Activated CD4-positive, alpha-beta T cell treated with anti-CD3 and anti-CD28 coated beads for 1 hour (primary cell): Measurements from ENCODE around the gene ZER1.

Source experiments
- DNase-seq: peaks from one replicate; pipeline ENCODE4 v3.0.0-alpha.2; 2020

The ZER1 gene

GRCh38 chr9:128732576-128732975 is 39.2 kb downstream of the ZER1 start:
- no peak for DNase-seq

DNA sequence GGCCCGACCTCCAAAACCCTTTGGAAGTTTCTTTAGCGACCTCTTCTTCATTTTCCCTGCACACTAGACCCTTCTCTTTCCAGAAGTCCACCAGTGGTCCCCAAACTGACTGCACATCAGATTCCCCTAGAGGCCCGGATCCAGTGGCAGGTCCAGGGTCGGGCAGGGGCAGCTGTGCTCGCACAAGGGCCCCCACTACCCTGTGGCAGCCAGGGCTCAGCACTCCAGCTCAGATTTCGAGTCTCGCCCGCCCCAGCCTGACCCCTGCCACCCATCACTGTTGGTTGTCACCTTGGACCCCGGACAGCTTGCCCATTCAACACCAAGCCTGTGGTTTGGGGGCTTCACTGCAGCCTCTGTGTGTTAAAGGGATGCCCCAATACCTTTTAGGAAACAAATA is 40.0 kb downstream of the ZER1 start:
- DNase-seq, result no peak

DNA sequence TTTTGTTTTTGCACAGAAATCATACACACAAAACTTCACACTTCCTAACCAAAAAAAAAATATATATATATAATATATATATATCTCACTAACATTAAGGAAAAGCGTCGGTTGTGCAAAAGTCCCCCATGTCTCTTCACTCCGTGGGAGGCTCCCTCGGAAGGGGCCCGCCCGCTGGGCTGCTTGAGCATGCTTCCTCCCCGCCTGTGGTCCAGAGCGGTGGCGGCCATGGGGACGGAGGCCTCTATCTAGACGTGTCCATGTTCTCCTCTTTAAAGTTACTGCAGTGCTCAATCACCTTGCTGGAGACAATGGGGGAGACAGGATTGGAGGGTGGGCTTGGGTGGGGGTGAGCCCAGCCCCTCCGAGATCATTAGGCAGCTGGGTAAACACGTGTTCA is 40.6 kb downstream of the ZER1 start:
- no peak for DNase-seq

DNA sequence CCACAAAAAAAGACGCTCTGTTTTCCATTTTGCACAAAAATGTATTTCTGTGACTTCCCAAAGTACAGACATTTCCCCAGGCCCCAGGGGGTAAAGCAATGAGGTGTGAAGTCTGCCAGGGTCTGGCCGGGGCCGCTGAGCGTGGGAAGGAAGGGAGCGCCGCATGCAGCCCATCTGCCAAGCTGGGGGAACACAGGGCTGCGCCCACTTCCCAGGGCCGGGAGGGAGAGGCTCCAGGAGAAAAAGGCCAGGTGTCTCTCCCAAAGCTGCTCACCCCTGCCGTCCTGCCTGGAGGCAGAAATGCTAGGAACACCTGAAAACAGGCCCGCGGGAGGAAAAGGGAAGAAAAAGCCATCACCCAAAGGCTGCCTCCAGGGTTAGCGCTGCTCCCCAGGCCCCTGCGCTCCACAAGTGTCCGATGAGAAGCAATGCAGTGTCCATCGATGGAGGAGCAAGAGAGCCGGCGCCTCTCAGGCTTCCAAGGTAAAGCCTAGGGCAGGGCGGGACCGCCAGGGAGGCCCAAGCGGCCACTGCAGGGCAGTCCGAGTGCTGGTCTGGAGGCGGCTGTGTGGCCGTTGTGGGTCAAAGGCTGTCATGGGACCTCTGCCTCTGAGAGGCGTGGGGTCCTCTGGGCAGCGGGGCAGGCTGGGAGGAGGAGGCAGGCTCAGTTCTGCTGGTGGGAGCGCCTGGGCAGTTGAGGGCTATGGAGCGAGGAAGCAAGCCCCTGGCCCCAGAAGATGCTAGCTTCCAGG is 41.8 kb downstream of the ZER1 start:
- no peak for DNase-seq

- DNase-seq, result no peak
Observed at GRCh38 chr9:128729302-128729701, 42.4 kb downstream of the ZER1 start.

DNA sequence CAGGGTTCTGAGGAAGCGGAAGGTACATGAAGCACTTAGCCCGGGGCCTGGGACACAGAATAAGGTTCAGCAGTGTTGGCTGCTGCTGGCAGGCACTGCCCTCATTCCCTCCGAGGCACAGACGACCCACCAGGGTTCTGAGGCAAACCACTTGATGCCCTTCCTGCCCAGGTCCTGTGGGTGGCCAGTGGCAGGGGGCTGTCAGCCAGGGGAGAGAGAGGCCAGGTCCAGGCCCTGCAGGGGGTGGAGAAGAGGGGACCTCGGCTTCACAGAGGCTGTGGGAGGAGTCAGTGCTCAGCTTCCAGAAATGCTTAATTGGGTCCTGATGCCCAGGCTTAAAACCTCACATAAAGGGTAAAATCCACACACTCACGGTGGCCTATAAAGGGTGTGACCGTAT is 43.4 kb downstream of the ZER1 start:
- DNase-seq, result no peak

DNA sequence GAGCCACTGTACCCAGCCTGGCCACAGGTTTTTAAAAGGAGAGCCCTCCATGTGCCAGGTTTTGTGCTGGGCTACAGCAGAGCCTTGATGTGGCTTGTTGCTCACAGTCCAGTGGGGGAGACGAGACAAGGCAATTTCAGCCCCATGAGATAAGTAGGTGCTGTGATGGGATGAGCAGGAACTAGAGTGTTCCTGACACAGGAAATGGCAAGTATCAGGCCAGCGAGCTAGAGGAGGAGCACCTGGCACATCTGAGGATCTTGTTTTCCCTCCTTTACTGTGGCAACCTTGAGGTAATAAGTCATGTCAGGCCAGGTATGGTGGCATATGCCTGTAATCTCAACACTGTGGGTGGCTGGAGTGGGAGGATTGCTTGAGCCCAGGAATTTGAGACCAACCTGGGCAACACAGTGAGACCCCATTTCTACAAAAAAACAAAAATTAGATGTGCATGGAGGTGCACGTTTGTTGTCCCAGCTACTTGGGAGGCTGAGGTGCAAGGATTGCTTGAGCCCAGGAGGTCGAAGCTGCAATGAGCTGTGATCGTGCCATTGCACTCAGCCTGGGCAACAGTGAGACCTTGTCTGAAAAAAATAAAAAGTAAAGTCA is 44.0 kb downstream of the ZER1 start:
- no peak for DNase-seq

DNA sequence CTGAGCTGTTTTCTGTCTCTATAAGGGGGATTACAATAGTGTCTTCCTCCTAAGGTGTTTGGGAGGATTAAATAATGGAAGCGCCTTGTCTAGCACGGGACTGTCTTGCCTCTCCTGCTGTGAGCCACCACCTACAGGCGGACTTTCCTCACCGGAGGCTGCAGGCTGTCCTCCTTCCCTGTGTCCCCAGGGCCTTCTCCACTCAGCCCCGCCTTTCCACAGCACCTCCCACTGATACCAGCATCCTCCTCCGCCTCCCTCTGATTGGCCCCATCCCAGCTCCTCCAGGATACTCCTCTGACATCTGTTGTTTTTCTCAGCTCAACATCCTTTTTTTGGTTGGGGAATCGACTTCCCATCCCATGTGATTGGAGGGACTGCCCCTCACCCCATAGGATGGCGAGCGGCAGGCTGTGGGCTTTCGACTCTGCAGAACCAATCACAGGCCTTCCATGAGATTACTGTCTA is 46.9 kb downstream of the ZER1 start:
- DNase-seq, result no peak

DNA sequence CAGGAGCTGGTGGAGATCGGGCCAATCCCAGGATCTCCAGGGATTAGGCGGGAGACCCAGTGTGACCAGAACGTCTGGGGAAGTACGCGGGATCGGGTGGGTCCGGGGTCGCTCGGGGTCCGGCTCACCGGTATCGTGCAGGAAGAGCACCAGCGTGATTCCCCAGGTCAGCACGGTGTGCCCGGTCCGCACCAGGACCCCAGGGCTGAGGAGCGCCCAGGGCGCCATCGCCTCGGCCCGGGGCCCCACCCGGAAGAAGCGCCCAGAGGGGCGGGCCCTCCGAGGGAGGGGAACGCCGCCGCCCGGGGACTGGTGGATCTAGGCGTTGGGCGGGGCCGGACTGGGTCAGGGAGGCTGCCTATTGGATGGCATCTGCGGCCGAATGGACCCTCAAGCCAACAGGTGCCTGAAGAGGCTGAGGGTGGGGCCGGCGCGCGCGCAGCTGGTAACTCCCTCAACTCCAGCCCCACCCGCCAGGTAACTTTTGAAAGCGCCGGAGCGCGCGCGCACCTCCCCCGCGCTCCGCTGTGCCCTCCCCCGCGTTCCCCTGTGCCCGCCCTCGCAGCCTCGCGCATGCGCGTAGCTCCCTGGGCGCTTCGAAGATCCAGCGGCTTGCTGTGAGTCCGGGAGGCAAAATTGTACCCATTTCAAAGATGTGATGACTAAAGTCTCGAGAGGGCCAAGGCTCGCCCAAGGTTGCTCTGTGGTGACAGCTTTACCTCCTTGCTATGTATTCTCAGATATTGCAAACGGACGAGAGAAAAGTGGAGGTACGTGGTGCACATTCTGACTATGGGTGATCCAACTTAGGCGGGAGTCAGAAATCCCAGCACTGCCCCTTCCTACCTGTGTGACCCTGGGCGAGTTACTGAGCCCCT is 47.6 kb downstream of the ZER1 start, which contains the start of gene ZDHHC12:
ZDHHC12 (minus strand) TSS at position 262 of the 878 bp plus-strand sequence; CDS start at position 228, 34 bp downstream.
- peak; percentile 98 for DNase-seq

GRCh38 chr9:128723352-128723865 is 48.3 kb downstream of the ZER1 start:
- no peak for DNase-seq

DNA sequence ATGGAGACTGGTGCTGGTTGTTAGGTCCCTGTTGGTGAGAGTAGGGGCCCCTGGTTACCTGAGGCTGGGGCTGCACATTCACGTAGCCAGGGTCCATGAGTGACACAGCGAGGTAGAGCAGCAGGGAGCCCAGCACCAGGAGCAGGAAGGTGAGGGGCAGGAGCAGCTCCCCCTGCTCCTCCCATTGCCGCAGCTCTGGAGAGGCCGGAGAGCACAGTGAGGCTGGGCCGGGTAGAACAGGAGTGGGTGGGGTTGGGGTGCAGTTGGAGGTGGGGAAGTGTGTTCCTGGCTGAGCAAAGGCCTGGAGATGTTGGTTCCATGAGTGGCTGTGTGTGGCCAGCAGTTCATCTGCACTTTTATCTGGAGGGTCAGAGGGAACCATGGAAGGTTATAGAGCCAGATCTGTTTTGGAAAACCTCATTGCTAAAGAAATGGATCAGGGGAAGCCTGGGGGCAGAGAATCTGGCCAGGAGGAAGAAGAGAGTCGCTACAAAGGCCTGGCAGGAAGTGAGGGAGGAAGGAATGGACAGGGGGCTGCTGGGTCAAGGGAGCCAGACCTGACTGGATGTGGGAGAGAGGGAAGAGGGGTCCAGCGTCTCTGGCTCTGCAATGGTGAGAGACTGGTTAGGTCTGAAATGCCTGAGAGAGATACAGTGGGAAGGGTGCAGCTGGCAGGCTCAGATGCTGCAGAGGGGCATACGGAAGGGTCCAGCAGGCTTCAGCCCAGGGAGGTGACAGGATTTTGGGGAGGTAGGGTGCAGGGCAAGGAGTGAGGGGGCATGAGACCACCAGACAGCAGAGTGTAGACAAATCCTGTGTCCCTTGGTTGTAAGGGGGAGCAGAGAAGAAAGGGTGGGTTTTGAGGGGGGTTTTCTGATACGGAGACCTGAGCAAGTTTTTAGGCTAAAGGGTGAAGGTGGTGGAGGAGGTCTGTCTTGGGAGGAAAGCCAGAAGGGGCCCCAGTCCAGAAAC is 49.1 kb downstream of the ZER1 start:
- DNase-seq, result no peak

DNA sequence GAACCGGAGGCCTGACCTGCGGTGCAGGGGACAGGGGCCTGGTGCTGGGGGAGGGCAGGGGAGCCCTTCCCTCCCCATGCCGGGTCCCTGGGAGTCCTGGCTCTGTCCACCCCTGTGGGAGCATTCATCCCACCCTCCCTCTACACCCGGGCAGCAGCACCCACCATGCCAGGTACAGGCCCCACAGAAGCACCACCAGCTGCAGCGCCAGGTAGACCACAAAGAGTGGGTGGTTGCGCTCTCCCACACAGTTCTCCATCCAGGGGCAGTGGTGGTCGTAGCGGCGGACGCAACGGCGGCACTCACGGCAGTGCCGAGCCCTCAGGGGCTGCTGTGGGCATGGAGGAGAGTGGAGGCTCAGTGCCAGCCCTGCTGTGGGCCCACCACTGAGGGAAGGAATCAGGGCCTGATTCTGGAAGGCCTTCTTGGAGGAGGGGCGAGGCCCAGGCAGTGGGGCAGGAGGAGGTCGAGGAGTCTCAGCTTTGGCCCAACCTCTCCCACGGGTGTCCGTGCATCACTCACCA is 50.2 kb downstream of the ZER1 start:
- DNase-seq, result no peak

GRCh38 chr9:128720841-128721486 is 50.8 kb downstream of the ZER1 start:
- no peak for DNase-seq

GRCh38 chr9:128719919-128720605 is 51.7 kb downstream of the ZER1 start:
- no peak for DNase-seq

- no peak for DNase-seq
Observed at GRCh38 chr9:128718475-128718874, 53.3 kb downstream of the ZER1 start.

GRCh38 chr9:128718047-128718446 is 53.7 kb downstream of the ZER1 start:
- DNase-seq, result no peak

GRCh38 chr9:128716581-128717254 is 55.0 kb downstream of the ZER1 start:
- DNase-seq, result no peak

DNA sequence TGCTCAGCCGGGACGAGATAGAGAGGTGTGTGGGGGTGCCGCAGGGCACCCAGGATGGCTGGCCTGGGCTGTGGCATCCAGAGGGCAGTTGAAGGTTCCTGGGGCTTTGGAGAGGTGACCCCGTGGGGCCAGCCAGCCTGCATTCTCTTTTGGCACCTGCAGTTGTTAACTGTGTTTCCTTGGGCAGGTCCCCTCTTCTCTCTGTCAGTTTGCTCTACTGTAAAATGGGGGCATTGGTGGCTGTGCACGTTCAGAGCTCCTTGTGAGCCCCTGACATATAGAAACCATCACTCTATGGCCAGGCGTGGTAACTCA is 56.3 kb downstream of the ZER1 start:
- no peak for DNase-seq

DNA sequence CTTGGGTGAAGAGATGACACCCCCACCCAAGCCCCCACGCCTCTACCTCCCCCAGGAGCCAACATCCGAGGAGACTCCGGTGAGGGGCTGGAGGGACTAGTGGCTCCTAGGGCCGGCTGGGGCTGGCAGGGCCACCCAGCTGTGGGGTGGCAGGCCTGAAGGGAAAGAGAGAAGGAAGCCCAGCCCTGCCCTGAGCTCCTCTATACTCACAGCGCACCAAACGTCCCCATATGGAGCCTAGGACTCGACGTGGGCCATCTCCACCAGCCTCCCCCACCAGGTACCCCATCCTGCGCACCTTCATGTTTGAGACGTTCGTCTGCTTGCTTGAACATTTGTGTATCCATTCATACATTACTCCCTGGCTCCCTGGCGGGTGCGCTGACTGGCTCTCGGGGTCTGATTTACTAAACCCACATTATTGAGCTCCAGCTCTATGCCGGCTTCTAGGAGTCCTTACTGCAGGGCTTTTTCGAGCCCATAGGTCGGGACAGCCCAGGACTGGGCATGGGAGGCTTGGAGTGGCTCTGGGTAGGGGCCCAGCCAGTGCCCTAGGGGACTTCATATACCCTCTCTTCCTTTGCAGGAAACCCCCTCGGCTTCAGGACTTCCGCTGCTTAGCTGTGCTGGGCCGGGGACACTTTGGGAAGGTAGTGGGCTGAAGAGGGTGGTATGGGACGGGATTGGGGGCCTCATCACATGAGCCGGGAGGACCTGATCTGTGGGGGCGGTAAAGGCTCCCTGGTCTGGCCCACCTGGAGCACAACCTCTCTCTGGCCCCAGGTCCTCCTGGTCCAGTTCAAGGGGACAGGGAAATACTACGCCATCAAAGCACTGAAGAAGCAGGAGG is 56.9 kb downstream of the ZER1 start:
- DNase-seq, result no peak
